GM19468 (cell line): ENCODE measurements around the gene C17orf113.

Source experiments
- ATAC-seq: cut with Tn5 transposase; IDR thresholded peaks from one replicate; pipeline ENCODE4 v1.9.1; 2021; ENCODE audit warnings: mild to moderate bottlenecking, moderate library complexity, moderate number of reproducible peaks; ENCODE audit not compliant: unreplicated experiment; ENCODE audit errors: extremely low read depth

The C17orf113 gene

DNA sequence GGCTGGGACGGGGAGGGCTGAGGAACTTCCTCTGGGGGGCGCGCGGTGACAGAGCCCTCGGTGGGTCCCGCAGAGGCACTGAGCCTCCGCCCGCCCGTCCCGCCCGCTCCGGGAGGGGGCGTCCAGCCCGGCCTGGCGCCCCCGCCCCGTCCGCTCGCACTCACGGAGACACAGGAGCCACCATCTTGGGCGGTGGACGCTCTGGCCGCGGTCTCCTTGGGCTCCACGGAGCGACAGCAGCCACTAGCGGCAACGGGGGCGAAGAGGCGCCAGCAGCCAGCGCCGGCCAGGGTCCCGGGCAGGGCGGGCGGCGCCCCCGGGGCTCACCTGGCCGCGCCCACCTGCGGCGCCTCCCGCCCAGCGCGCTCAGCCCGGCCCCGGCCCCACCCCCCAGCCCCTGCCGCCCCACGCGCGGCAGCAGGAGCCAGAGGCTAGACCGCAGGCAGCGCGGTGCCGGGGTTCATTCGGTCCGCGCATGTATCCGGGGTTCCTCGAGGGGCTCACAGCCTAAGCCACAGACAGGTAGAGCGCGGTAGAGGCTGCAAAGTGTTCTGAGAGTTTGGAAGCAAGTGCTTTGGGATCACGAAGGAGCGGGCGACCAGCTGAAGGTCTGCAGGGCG is at the start of gene C17orf113:
C17orf113 (minus strand) TSS at position 209 of the 620 bp plus-strand sequence. CDS start 7,225 bp downstream, outside the sequence.
- ATAC-seq, result no peak

DNA sequence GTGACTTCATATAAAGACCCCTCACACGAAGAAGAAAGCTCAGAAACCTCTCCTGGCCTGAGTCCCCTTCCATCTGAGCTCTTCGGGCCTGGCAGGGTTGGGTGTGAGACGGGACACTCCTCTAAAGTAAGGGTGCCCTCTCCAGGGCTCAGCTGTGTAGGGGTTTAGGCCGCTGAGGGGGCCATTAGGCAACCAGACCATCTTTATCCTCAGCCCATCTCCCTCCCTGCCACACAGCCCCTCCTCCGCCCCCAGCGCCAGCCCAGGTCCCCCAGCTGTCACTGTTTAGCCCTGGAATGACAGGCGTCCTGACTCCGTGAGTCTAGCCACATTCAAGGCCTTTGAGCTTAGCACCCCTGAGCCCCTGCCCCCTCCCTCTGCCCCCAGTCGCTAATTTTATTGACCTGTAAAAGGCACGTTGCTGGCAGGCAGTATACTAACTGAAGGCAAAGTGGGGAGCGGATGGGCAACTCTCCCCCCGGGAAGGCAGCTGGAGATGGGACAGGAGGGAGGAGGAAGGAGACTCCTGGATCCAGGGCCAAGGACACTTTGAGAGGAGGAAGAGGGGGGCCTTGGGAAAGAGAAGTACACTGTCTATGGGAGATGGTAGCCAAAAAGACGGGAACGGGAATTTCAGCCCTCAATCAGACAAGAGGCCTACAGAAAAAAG is 48.5 kb upstream of the C17orf113 start:
- no peak for ATAC-seq

DNA sequence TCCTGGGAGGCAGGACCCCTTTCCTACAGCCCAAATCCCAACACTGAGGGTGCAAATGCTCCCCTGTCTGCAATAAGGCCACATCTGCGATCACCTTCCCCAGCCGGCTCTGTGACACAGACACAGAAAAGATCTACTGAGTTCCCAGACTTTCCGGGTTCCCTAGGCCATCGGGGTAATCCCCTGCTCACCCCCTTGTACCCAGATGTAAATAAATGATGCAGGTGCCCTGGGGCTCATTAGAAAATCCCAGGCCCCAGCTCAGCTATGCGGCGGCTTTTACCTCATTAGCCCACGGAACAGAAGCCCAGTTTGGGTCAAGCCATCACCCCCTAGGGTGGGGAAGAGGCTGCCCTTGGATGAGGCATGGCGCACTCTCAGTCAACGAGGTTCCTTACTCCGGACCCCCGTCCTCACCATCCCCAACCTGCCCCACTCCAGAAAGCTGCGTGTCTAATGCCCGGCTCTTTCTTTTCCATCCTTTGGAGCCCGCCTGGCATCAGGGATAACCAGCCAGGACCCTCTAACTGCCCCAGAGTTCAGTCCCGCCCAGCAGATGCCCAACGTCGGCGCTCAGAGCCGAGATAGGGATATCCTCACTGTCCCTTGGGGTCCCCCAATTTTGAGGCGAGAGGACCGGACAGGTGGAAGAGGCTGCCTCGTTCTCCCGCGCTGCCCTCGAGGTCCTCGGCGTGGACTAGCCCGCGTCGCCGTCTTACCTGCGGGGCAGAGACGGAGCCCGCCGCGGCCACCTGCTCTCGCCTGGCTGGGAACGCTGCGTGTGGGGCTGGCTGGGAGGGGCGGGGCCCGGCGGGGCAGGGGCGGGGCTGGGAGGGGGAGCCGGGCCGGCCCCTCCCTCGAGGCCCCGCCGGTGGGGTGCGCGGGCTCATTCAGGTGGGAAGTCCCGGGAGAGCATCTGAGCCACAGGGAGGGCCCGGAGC is 47.6 kb upstream of the C17orf113 start, which contains the start of gene ZNF385C:
ZNF385C (minus strand) TSS at position 783 of the 941 bp plus-strand sequence. CDS start 35,417 bp downstream, outside the sequence.
- ATAC-seq, result no peak

DNA sequence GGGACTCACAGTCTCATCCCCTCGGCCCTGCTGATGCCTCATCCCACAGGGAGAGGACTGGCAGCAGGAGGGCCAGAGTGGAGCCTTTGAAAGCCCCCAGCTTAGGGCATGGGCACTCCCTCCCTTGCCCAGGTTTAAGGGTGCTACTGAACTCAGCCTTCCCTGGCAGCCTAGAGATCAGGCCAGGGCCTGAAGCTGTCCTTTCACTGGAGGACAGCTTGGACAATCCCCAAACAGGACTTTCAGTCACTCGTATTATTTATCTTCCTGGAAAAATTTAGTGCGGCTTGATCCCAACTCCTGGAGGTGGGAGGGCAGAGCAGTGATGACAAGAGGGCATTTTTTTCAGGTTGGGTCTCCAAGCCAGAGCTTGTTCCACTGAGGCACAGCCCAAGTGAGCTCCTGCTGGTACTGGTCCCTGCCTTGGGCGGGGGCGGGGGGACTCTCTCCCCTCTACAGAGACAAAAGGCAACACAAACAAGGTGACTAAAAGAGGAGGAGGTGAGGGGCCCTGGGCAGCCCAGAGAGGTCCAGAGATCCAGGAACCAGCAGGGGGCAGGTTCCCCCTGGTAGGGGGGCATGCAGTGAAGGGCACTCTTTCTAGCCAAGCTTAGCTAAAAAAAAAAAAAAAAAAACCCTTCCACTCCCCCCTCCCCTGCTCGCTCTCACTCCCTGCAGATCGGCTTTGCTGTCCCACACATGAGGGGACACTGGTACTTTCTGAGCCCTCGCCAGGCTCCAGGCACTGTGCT is 46.1 kb upstream of the C17orf113 start:
- ATAC-seq, result no peak

DNA sequence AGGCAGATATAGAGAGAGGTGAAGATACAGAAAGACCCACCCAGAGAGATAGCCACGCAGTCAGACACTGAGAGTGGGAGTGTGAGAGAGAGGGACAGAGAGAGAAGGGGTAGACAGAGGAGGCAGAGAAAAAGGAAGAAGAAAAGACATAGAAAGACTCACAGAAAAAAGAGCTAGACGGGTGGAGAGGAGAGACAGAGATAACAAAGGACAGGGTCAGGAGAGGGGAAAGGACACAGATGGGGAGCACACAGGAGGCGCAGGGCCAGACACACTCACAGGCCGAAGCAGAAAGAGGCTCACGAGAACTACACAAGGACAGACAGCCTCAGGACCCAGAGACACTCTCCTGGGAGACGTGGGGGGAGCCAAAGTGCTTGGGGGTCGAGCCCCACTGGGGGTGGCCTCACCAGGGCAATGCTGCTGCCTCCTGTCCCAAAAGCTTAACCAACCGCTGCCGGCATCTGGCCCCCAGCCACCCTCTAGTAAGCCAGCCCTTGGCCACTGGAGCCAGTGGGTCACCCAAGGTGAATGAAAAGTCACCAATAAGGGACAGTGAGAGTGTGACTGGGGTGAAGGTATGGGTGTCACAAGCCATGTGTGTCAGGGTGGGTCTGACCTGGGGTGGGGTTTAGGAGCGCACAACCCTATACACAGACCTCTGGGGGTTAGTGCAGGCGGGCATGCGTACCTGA is 44.1 kb upstream of the C17orf113 start:
- ATAC-seq, result no peak

DNA sequence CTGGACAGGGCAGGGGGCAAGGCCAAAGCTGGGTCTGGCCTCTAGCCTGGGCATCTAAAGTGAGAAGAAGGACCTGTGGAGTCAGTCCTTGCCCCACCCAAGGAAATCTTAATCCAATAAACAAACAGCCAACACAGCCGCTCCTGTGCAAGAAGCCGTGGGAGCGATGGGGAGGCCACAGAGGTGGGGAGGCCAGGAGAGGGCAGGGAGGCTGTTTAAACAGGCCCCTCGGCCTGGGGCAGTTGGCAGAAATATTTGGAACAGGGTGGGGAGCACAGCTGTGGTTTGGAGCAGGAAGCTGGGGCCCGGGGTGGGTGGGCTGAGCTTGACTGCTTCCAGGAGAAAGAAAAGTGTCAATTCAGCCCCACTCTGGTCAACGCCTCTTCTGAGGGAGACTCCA is 42.5 kb upstream of the C17orf113 start:
- ATAC-seq, result no peak

DNA sequence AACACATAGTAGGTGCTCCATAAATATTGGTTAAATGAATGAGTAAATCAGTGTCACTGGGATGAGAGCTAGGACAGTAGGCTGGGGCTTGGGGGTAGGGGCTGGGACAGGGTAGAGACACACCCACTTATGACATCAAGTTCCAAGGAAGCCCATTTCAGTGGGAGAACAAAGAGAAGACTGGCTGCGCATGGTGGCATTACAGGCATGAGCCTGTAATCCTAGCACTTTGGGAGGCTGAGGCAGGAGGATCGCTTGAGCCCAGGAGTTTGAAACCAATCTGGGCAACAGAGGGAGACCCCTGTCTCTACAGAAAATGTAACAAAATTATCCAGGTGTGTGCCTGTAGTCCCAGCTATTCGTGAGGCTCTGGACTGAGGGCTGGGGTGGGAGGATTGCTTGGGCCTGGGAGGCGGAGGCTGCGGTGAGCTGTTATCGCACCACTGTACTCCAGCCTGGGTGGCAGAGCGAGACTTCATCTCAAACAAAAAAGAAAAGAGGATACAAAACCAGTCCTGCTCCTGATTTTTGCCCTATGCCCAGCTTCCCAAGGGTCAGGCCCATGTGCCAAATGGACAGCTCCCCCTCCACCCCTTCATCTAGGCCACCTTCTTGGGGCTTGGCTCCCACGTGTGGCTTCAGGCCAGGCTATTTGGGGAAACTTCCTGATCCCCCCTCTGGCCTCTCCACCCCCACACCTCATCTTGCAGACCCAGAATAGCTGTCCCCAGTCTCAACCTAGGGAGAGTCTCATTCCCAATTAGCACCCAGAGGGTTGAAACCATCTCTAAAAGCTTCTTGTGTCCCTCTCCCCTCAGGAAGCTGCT is 40.8 kb upstream of the C17orf113 start:
- no peak for ATAC-seq

DNA sequence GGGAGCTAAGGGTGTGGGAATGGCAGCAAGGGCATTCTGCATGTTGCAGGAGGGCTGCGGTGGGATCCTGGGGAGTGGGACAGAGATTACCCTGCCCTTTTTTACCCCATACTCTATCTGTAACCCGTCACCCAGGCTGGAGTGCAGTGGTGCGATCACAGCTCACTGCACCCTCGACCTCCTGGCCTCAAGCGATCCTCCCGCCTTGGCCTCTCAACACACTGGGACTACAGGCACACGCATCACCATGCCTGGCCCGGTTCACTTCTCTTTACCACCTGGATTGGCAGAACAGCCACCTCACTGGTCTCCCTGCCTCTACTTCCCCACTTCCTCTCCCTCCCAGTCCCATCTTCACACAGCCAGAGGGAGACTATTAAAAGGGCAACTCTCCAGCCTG is 38.3 kb upstream of the C17orf113 start:
- ATAC-seq, result no peak

DNA sequence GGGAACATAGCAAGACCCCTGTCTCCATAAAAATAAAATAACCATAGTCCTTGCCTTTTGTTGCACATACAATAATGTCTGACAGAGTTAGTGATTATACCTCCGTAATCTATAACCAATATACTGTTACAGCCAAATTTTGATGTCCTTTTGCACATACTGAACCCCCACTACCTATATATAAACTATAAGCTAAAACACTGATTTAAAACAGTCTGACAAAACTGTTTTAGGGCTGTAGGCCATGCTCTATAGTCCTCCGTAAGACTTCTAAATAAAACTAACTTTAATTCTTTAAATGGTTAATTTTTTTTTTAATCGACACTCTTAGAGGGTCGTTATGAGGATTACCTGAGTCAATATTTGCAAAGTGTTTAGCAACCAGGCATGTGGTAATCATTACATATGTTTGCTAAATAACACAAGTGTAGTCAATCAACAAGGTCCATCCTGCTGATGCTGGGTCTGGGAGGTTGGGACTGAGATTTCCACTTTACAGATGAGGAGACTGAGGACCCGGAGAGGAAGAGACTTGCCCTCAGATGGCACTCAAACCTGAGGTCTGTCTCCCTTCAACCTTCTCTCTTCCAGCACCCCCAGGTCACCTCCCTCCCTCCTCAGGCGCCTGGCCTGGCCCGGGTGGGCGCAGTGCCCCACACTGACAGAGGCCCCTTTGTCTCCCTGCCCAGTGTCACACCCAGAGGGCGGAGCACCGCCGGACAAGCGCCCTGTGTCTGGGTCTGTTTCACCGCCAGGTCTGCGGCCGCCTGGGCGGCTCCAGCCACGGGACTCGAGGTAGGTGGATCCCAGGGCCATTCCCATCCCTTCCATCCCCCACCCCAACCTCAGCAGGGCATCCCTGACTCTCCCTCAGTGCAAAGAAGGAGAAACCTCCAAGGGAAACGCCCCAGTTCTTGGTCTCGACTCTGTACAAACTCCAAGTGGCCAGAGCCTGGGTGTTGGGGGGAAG is 37.6 kb upstream of the C17orf113 start:
- no peak for ATAC-seq

DNA sequence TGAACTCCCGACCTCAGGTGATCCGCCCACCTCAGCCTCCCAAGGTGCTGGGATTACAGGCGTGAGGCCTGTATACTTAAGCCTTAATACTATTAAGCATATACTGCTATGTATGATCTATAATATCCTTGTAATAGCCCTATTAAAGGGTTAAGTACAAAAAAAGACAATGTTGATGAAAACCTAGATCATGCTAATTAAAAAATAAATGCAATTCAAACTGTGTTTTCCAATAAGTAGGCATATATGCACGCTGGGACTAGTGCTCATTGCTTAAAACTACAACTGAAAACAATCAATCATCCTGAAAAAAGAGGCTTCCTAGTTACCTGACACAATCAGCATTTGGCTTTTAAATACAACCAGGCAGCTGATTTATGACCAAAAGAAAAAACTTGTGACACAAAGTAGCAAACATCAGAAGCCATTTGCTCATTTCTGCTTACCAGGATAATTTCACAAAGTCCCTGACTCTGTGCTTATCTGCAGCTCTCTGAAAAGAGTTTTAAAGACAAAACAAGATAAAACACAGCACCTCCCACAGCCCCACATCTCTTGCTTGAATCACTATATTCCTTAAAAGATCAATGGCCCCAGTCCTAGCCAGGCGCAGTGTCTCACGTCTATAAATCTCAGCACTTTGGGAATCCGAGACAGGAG is 36.8 kb upstream of the C17orf113 start:
- ATAC-seq, result no peak

DNA sequence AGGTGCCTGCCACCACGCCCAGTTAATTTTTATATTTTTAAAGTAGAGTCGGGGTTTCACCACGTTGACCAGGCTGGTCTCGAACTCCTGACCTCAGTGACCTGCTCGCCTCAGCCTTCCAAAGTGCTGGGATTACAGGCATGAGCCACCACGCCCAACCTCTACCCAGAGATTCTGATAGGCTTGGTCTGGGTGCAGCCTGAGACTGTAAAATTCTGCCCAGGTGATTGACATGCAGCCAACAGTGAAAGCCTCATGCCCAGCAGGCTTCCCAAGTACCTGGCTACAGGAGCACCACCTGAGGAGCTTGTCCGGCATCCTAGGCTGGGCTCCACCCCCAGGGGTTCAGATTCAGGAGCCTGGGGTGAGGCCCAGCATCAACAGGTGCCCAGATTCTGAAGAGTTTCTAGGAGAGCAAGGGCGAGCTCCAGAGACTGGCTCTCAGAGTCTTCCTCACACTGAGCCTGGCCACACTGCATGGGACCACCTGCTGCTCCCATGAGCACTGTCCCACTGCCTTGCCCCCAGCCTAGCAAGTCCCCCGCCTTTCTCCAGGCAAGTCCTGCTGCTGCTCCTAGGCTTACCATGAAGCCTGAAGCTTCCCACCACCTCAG is 31.2 kb upstream of the C17orf113 start:
- ATAC-seq, result no peak

DNA sequence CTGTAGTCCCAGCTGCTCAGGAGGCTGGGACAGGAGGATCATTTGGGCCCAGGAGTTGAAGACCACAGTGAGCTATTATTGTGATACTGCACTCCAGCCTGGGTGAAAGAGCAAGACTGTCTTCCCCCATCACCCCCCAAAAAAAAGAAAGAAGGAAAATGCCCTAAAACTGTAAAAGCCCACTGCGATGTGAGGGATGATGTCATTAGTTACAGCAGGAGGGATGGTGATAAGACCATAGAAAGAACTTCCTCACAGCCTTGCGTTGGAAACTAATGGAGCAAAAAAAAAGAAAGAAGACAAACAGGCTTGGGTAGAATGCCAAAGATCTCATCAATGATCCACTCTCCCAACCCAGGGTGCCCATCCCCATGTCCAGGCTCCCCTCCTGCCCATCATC is 29.1 kb upstream of the C17orf113 start:
- ATAC-seq, result no peak

DNA sequence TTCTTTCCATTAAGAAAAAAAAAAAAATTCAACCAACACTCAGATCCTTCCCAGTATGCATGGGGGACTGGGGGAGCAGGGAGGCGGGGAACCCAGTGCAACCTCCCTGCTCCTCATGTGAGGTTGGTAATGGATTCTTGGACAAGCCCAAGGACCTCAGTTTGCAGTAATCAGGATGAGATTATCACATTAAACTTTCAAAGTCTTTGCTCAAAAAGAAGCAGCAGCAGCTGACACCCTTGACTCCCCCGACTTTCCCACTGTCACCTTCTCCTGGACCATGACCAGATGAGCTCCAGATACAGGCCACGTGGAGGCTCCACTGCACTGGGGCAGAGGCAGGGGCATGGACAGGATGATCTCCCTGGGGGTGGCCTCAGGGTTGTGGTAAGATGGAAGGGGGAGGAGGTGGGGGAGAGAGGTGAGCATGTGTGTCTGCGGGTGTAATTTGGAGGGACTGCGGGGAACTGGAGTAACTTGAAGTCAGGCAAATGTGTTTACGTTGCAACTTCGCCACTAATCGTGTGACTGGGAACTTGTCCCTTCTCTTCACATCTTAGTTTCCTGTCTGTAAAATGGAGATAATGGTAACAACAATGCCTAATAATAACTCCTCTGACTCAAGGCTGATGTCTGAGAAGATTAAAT is 28.1 kb upstream of the C17orf113 start:
- ATAC-seq, result no peak

DNA sequence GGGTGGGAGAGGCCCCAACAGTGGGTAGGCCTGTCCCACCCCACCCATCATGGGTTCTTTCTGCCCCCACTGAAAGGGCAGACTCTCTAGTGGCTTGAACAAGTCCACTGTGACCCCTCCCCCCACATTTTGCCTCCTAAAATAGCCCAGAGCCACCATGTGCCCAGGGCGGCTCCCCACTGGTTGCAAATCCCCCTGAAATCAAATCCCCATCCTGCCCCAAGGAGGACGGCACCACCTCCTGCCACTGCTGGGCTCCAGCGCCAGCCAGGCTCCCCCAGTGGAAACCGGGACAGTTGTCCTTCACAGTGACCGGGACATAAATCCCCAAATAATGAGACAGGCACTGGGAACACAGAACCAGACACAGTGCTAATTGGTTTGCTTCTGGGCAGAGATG is 27.4 kb upstream of the C17orf113 start:
- no peak for ATAC-seq

DNA sequence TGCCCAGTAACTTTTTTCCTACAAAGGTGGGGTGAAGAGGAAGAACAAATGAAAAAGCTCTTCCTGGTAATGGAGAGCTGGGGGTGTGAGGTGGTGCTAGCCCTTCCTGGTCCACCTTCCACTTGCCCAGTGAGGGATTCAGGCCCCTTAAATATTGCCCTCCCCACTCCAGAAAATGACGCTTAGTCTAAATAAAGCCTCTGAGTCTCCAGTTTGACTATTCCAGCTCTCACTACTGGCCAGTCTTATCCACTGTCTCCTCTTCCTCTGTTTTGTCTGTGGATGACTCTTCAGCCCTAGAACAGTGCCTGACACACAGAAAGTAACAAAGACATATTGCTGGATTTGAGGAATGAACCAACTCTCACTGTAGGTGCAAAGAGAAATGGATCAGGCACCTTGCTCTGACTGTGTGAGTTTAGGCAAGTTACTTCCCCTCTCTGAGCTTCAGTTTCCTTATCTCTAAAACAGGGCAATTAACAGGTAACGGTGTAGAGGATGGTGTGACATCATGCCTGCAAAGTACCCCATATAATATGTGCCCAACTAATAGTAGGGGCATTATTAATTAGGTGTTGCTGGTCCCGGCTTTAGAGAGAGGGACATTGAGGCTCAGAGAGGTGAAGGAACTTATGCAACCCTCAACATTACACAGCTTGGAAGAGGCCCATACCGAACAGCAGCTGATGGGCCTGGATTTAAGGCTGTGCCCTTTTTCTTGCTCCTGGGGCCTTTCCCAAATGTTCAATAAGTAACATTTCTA is 26.6 kb upstream of the C17orf113 start:
- no peak for ATAC-seq
